Activated CD4-positive, alpha-beta T cell treated with anti-CD3 and anti-CD28 coated beads, Interleukin-2, Interleukin-4, amounts not matched to agents 100 ng/mL and 50 ng/mL, durations not matched to agents 16 hours and 8 hours (primary cell): Measurements from ENCODE around the gene METTL21C.

Experiments used
- DNase-seq: peaks from one replicate; pipeline ENCODE4 v3.0.0-alpha.2; 2020; ENCODE audit warnings: low spot score

Gene METTL21C

GRCh38 chr13:102697929-102698648, 3.2 kb upstream of the METTL21C start:
- DNase-seq: no peak

- DNase-seq: no peak
Observed at GRCh38 chr13:102697264-102697663, 2.4 kb upstream of the METTL21C start.

GRCh38 chr13:102696465-102696864, 1.6 kb upstream of the METTL21C start:
- DNase-seq: no peak

- no peak for DNase-seq
Observed at GRCh38 chr13:102693776-102694175, 1.1 kb downstream of the METTL21C start.

GRCh38 chr13:102693250-102693649, 1.6 kb downstream of the METTL21C start:
- no peak for DNase-seq

DNA sequence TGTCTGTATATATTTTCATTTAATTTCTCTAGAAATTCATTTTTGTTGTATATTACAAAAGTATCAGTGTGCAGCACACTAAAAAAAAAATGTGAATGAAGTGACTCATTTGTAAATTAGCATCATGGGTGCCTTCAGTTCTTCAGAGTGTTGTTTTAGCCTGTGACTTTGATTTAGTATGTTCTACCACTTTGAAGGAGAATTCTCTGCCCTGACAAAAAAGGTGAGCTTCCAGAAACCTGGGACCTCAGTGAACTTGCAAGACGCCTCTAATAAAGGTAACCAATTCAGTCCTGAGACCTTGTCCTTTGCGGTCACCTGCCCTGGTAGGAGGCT, 2.4 kb downstream of the METTL21C start:
- no peak for DNase-seq

DNA sequence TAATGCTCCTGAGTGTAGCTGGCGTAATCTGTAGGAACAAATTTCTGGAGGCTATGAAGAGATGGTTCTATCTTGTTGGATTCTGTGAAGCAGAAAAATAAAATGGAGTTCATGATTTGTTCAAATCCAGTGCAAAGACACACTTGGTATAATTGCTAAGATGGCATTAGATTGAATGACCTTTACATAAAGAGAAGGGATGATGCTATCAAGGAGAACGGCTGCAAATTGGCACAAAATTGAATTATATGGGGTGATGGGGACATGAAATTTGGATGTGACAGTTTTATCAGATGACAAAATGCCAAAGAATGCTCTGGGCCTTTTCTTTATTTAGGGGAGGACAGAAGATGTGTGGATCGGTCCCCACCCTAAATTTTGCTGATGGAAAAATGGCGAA, 4.0 kb downstream of the METTL21C start:
- DNase-seq: no peak

- DNase-seq: no peak
Observed at GRCh38 chr13:102688306-102688973, 6.4 kb downstream of the METTL21C start.

DNA sequence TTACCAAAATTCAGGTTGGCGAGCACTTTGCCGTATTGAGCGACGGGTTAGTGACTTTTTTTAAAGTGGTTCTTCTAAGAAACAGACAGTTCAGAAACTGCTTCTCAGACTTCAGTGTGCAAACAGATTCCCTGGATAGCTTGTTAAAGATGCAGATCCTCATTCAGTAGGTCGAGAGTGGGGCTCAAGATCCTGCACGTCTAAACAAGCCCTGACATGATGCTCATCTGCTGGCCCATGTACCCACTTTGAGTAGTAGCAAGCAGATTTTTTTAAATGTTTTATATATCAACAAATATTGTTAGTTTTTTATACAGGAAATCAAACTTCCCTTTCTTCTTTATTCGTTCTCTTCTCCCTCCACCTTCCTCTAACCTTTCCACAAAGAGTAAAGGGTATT, 7.3 kb downstream of the METTL21C start:
- no peak for DNase-seq

GRCh38 chr13:102686024-102686423, 8.8 kb downstream of the METTL21C start:
- no peak for DNase-seq

DNA sequence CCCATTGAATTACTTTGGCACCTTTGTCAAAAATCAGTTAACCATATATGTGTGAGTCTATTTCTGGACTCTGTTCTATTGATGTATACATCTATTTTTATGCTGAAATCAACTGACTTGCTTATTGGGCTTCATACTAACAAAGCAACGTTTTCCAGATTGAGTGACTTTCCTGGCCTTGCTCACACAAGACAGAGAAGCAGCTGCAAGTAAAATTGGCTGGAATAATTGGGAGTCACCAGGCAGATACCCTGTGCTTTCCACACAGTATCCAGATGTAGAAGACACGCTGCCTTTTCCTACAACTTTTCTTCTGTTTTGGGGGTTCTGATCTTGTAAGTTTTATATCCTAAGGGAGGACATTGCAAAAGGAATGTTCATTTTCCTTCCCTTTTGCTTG, 11.2 kb downstream of the METTL21C start:
- no peak for DNase-seq

DNA sequence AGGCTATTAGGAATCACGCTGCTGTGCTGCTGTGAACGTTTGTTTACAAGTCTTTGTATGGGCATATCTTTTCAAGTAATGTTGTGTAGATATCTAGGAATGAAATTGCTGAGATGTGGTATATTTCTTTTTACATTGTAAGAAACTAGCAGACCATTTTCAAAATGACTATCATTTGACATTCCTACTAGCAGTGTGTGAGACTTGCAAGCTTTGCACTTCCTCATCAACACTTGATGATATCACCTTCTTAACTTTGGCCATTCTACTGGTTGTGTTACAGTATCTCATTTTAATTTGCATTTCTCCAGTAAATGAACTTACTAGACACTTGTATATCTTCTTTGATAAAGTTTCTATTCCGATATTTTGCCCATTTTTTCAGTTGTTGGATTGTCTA, 12.1 kb downstream of the METTL21C start:
- peak; percentile 20 for DNase-seq

- no peak for DNase-seq
Observed at GRCh38 chr13:102682211-102682610, 12.6 kb downstream of the METTL21C start.

DNA sequence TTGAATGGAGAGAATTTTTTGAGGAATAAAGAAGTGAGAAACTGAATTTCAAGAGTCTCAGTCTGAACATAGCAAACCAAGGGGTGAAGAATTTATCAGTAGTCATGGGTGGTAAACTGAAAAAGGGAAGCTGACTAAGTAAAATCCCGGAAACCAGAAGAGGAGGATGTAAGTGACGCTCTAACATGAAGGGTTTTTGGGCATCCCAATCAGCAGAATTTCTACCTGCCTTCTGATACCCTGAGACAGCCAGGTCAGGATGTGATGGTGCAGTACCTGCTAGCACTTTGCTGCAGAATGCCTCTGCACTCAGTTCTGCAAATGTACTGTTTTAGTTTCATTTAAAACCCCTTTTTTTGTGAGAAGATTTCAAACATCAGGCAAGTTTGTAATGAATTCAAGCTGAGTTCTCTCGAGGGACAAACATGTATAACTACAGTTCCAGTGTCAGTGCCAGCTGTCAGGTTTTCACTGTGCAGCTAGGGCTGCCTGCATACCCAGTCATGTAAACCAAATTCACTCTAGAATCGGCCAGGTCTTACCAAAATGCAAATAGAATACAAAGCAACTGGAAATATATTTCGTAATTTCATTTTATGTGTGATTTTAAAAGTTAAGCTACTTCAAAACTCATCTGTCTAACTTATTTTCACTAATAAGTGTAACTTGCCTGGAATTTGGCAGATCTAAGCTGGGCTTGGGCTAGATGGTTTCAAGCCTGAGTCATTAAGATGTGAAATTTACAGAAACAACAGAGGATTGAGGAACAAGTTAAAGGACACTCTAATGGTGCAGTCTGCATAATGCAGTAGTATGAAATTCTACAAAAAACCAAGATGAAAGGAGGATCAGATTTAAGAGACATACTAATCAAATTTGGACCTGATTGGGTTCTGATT, 13.8 kb downstream of the METTL21C start:
- DNase-seq: peak; percentile 12

DNA sequence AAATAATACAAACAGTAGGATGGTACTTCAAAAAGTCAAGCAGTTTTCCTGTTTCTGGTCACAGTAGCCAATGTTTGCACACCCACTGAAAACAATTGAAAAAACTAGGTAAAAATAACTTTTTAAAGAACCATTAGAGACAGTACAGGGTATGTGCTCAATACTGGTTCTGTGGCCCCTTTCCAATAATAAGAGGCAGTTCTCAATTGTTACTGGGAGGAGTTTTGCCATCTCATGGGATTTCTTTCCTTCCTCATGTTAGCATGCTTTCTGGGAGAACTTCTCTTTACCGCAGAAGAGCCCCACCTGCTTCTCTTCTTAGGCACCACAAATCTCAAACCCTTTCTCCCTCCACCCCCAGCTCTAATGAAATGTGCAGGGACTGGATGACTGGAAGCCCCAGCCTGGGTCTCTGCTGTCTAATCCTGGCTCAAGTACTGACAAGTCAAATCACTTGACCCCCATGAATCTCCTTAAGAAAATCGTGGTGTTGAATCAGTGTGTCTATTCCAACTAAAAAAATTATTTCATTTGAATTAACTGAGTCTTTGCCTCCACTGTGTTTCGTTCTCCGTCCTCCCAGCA, 14.6 kb downstream of the METTL21C start:
- DNase-seq: no peak

- no peak for DNase-seq
Observed at GRCh38 chr13:102679449-102680132, 15.3 kb downstream of the METTL21C start.

DNA sequence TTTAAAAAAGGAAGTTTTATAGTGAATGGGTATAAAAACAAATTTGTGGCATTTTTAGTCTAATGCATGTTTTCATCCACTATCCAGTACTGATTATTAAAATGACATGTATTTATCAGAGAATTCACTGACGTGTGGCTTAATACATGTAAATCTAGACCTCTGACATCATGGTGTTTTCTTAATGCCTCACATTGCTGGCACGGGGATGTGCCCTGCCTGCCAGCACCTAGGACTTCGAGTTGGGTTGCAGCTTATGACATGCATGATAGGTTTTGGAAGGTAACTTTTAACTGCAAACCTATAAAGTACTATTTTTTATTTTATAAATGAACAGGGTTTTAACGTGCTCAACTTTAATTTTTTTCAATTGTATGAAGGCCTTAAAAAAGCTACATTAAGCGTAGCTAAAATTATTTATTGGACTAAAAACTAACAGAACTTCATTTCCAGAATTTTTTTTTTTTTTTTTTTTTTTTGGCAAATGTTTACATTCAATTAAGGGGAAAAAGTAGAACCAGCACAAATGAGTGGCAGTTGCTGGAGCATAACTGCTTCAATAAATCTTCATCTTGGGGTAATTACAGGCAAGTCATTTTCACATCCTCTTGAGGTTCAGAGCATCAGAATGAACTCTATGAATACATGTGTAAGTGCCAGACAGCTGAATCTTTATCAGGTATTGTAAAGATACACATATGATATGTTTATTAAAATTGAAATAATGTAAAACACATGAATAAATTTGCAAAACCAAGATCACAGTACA, 16.3 kb downstream of the METTL21C start:
- no peak for DNase-seq

DNA sequence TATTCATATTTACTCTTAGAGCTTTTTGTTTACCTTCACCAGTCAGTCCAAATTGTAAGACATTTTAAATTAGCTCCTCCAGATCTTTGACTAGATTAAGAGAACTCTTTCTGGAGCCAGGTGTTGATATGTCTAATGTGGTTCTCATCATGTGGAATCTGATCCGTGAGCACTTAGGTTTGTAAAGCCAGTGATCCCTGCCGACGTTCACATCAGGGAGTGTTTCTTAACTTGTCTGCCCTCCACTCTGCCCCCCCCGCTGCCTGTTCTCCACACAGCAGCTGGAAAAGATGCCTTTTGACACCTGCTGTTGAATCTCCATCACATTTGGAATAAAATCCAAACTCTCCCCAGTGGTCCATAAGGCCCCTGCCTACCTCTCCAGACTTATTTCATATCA, 17.7 kb downstream of the METTL21C start:
- DNase-seq: no peak

GRCh38 chr13:102675115-102675514, 19.7 kb downstream of the METTL21C start:
- no peak for DNase-seq

DNA sequence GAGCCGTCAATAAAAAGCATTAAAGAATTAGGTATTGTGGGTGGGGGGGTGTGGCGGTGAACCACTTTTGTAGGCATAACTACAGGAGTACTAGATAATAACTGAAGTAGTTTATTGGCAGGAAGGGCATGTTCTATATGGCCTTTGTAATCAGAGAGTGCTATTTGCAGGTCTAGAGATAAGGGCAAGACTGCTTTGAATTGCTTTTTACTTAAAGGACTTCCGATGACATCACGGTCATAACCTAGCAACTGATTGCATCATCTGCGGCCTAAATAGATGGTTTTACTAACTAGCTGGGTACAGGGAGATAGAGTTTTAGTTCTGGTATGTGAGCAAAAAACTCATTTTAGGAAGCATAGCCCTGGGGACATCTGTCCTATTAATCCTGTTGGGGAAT, 24.7 kb downstream of the METTL21C start:
- no peak for DNase-seq

GRCh38 chr13:102667911-102668310, 26.9 kb downstream of the METTL21C start:
- DNase-seq: no peak
